MM.1S (cell line): ENCODE measurements around the gene MANEAL.

Source experiments
- DNase-seq: peaks from one replicate; pipeline ENCODE4 v3.0.0-alpha.2; 2015
- H2AFZ ChIP-seq: fragments of 300-600 bp; sonication (generic); 2 replicates; pipeline ENCODE4 v1.6.0; 2016; ENCODE audit warnings: antibody characterized with exemption, low read length
- H3F3A ChIP-seq: fragments of 300-600 bp; sonication (generic); 2 replicates; pipeline ENCODE4 v1.6.1; 2016; ENCODE audit warnings: mild to moderate bottlenecking, antibody characterized with exemption, low read length, moderate library complexity, mixed read lengths; ENCODE audit not compliant: insufficient read depth
- H3K27ac ChIP-seq: fragments of 300-600 bp; sonication (generic); 2 replicates; pipeline ENCODE4 v1.5.1; 2016; ENCODE audit warnings: mild to moderate bottlenecking, low read length
- H3K27me3 ChIP-seq: fragments of 300-600 bp; sonication (generic); replicated peaks from 2 replicates; pipeline ENCODE4 v1.6.0; 2016; ENCODE audit warnings: low read length; ENCODE audit not compliant: insufficient read depth
- H3K36me3 ChIP-seq: fragments of 300-600 bp; sonication (generic); replicated peaks from 2 replicates; pipeline ENCODE4 v1.6.1; 2016; ENCODE audit warnings: mild to moderate bottlenecking, low read length, mixed read lengths; ENCODE audit not compliant: insufficient read depth
- H3K4me1 ChIP-seq: fragments of 300-600 bp; sonication (generic); 2 replicates; pipeline ENCODE4 v1.6.1; 2016; ENCODE audit warnings: low read length, mixed read lengths
- H3K4me2 ChIP-seq: fragments of 300-600 bp; sonication (generic); 2 replicates; pipeline ENCODE4 v1.6.0; 2016; ENCODE audit warnings: low read depth, low read length
- H3K4me3 ChIP-seq: fragments of 300-600 bp; sonication (generic); 2 replicates; pipeline ENCODE4 v1.5.1; 2016; ENCODE audit warnings: low read length, mixed read lengths
- H3K79me2 ChIP-seq: fragments of 300-600 bp; sonication (generic); 2 replicates; pipeline ENCODE4 v1.6.1; 2016; ENCODE audit warnings: mixed run types, low read length, mixed read lengths
- H3K9ac ChIP-seq: fragments of 300-600 bp; sonication (generic); 2 replicates; pipeline ENCODE4 v1.6.1; 2016; ENCODE audit warnings: low read length, mixed read lengths
- H3K9me2 ChIP-seq: fragments of 300-600 bp; sonication (generic); replicated peaks from 2 replicates; pipeline ENCODE4 v1.6.1; 2016; ENCODE audit warnings: mild to moderate bottlenecking, low read length, mixed read lengths; ENCODE audit not compliant: insufficient read depth
- H3K9me3 ChIP-seq: fragments of 300-600 bp; sonication (generic); replicated peaks from 2 replicates; pipeline ENCODE4 v1.6.1; 2016; ENCODE audit warnings: mild to moderate bottlenecking, low read length, mixed read lengths; ENCODE audit not compliant: insufficient read depth
- H4K20me1 ChIP-seq: fragments of 300-600 bp; sonication (generic); 2 replicates; pipeline ENCODE4 v1.6.1; 2016; ENCODE audit warnings: mild to moderate bottlenecking, low read length, moderate library complexity, mixed read lengths; ENCODE audit not compliant: insufficient read depth
- EZH2 ChIP-seq: fragments of 300-600 bp; sonication (generic); optimal IDR thresholded peaks from 2 replicates; pipeline ENCODE3; 2017; ENCODE audit warnings: low read depth, mild to moderate bottlenecking, antibody characterized with exemption, low read length, mixed read lengths
- EZH2phosphoT487 ChIP-seq: fragments of 300-600 bp; sonication (generic); IDR thresholded peaks from 2 replicates; pipeline ENCODE4 v1.6.1; 2018; ENCODE audit warnings: antibody characterized with exemption, low read length
- TF ChIP-seq, protein P1 (sequence below): fragments of 300-600 bp; sonication (generic); IDR thresholded peaks from 2 replicates; pipeline ENCODE4 v1.5.1; 2016; ENCODE audit warnings: antibody characterized with exemption, low read length, mixed read lengths

MANEAL gene

DNA sequence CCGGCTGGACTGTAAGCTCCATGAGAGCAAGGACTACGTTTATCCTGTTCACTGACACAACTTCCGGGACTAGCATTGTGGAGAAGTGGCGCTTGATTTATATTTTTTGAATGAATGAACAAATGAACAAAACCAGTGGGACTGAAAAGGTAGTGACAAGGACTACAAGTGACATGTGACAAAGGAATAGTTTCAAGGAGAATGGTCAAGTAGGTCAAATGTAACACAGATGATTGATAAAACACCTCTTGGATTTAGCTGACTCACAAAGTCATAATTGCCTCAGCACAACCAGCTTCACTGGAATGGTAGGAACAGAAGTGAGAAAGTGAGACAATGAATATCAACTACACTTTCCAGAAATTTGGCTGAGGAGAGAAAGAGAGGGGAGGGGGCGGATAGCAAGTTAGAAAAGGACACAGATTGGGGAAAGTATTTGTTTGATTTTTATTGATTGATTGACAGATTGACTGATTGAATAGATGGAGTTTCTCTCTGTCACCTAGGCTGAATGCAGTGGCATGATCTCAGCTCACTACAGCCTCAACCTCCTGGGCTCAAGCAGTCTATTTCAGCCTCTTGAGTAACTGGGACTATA, 51.5 kb downstream of the MANEAL start:
- H2AFZ ChIP-seq = no peak overlapping the region
- TF ChIP-seq EZH2phosphoT487 = no peak
- TF ChIP-seq, protein P1, sequence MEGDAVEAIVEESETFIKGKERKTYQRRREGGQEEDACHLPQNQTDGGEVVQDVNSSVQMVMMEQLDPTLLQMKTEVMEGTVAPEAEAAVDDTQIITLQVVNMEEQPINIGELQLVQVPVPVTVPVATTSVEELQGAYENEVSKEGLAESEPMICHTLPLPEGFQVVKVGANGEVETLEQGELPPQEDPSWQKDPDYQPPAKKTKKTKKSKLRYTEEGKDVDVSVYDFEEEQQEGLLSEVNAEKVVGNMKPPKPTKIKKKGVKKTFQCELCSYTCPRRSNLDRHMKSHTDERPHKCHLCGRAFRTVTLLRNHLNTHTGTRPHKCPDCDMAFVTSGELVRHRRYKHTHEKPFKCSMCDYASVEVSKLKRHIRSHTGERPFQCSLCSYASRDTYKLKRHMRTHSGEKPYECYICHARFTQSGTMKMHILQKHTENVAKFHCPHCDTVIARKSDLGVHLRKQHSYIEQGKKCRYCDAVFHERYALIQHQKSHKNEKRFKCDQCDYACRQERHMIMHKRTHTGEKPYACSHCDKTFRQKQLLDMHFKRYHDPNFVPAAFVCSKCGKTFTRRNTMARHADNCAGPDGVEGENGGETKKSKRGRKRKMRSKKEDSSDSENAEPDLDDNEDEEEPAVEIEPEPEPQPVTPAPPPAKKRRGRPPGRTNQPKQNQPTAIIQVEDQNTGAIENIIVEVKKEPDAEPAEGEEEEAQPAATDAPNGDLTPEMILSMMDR = no peak
- no peak for TF ChIP-seq EZH2
- no peaks in the 10 kb centered on the region; the same call in 1 of the 2 replicates for H3K36me3 ChIP-seq
- H3K4me1 ChIP-seq = peaks cover 16% of the 10 kb centered on the region
- no peak overlapping the region for H3K4me2 ChIP-seq
- H3K4me3 ChIP-seq = no peak overlapping the region
- no peak overlapping the region for H3K27ac ChIP-seq
- H3K79me2 ChIP-seq = peaks cover 73% of the 10 kb centered on the region
- DNase-seq = no peak
- no peaks in the 10 kb centered on the region for H4K20me1 ChIP-seq
- H3K9me2 ChIP-seq = no peaks in the 10 kb centered on the region
- no peaks in the 10 kb centered on the region for H3K9me3 ChIP-seq
- H3K27me3 ChIP-seq = no peaks in the 10 kb centered on the region
- H3K9ac ChIP-seq = no peak overlapping the region
- peaks cover 6% of the 10 kb centered on the region; the same call in 1 of the 2 replicates for H3F3A ChIP-seq

- H3K79me2 ChIP-seq = peaks cover 76% of the 10 kb centered on the region
- peaks cover 10% of the 10 kb centered on the region for H3K4me1 ChIP-seq
- H2AFZ ChIP-seq = no peak overlapping the region
- no peaks in the 10 kb centered on the region; the same call in 1 of the 2 replicates for H3K36me3 ChIP-seq
- H3K4me2 ChIP-seq = no peak overlapping the region
- H3K9me2 ChIP-seq = no peaks in the 10 kb centered on the region
- no peaks in the 10 kb centered on the region for H3K9me3 ChIP-seq
- no peaks in the 10 kb centered on the region for H4K20me1 ChIP-seq
- H3K27ac ChIP-seq = no peak overlapping the region
- H3K27me3 ChIP-seq = no peaks in the 10 kb centered on the region
- H3F3A ChIP-seq = peaks cover 6% of the 10 kb centered on the region; the same call in 1 of the 2 replicates
- no peak overlapping the region for H3K9ac ChIP-seq
- no peak for DNase-seq
- H3K4me3 ChIP-seq = no peak overlapping the region
- TF ChIP-seq EZH2 = no peak
- TF ChIP-seq EZH2phosphoT487 = no peak
- TF ChIP-seq, protein P1 = no peak
These were observed 52.1 kb downstream of the MANEAL start for GRCh38 chr1:37845786-37846185.

DNA sequence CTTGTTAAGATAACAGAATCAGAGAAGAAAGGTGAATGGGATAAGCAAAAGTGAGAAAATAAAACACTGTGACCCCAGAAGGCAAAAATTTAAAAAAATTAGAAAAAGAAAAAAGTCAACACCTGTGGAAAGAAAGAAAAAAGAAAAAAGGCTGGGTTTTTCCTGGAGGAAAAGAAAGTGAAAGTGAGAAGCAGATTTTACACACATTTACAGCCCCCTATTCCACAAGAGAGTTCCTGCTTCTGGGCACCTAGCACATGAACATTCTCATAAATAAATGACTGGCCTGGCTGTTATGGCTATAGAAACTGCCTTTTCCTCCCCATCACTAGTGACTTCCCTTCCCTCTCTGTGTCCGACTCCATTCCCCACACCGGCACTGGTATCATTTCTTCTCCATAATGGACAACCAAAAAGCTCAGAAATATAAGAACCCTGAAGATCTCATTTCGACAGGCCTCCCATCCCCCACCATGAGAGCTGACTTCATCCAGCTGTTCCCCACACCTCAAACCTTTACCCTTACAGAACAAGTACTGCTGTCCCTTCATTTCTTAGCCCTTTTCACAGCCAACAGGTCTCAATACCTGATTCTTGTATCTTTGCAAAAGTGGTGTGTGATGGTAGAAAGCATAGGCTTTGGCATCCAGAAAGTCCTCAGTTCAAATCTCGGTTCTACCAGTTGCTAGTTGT, 53.1 kb downstream of the MANEAL start:
- H4K20me1 ChIP-seq = no peaks in the 10 kb centered on the region
- peaks cover 7% of the 10 kb centered on the region for H3K4me1 ChIP-seq
- H3K4me2 ChIP-seq = no peak overlapping the region
- peaks cover 6% of the 10 kb centered on the region; the same call in 1 of the 2 replicates for H3F3A ChIP-seq
- H3K36me3 ChIP-seq = no peaks in the 10 kb centered on the region; the same call in 1 of the 2 replicates
- peaks cover 76% of the 10 kb centered on the region for H3K79me2 ChIP-seq
- no peak overlapping the region for H3K9ac ChIP-seq
- no peak overlapping the region for H3K4me3 ChIP-seq
- no peaks in the 10 kb centered on the region for H3K27me3 ChIP-seq
- no peak overlapping the region for H2AFZ ChIP-seq
- no peaks in the 10 kb centered on the region for H3K9me2 ChIP-seq
- H3K9me3 ChIP-seq = no peaks in the 10 kb centered on the region
- no peak for DNase-seq
- H3K27ac ChIP-seq = no peak overlapping the region
- no peak for TF ChIP-seq EZH2phosphoT487
- TF ChIP-seq EZH2 = no peak
